CD4-positive, alpha-beta T cell treated with Interleukin-10 for 1 hour (primary cell): ENCODE results near the gene DYSF.
"Not testable (repeated sequence)": the region's sequence is repeated elsewhere in the genome, so short reads cannot be mapped to it uniquely, and the experiment has no call there.

Experiments used
- DNase-seq: peaks from one replicate; pipeline ENCODE4 v3.0.0-alpha.2; 2020

The DYSF gene

DNA sequence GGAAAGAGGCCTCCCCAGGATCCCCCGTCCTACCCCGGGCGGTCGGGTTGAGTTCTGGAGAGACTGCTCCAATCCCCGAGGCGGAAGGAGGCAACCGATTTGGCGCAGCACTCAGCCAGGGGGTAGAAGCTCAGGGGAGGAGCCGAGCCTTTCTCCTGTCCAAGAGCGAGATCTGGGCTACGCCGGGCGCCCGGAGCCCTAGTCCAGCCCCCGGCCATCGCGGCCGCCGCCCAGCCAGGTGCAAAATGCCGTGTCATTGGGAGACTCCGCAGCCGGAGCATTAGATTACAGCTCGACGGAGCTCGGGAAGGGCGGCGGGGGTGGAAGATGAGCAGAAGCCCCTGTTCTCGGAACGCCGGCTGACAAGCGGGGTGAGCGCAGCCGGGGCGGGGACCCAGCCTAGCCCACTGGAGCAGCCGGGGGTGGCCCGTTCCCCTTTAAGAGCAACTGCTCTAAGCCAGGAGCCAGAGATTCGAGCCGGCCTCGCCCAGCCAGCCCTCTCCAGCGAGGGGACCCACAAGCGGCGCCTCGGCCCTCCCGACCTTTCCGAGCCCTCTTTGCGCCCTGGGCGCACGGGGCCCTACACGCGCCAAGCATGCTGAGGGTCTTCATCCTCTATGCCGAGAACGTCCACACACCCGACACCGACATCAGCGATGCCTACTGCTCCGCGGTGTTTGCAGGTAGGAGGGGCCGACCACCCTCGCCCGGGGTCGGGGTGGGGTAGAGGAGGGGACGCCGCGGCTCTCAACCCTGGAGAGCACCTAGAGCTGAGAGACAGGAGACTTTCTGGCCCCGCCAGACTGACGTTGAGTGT is at the start of gene DYSF:
DYSF (plus strand) TSS at position 158 of the 817 bp plus-strand sequence.
- DNase-seq = no peak

DNA sequence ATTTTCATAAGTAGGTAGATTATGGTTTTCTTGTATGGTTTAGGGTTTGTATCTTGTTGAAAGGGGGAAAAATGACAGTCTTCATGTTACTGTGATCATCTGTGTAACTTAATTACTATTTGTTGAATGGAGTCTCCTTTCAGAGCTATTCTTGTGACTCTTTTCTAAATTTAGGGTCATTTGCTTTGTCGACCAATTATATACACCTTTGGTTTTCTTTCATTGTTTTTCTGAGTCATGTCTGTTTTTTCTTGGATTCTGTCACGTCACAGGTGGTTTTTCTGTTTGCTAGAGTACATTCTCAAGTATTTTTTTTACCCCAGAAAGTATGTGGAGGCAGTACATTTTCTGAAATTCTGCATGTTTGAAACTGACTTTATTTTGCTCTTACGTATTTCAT is 43.8 kb upstream of the DYSF start:
- DNase-seq = no peak

DNA sequence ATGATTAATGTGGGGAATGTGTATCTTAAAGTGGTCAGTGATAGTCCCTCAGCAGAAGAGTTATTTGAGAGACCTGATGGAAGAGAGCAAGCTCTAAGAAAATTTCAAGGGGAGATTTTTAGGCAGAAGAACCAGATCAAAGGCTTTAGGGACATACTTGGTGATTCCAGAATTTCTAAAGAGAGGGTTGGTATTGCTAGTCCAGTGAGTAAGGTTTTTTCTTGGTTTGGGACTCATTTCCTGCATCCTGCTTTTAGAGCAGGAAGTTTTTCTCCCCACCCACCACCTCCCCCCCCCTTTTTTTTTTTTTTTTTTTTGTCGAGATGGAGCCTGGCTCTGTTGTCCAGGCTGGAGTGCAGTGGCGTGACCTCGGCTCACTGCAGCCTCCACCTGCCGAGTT is 42.7 kb upstream of the DYSF start:
- no peak for DNase-seq

DNA sequence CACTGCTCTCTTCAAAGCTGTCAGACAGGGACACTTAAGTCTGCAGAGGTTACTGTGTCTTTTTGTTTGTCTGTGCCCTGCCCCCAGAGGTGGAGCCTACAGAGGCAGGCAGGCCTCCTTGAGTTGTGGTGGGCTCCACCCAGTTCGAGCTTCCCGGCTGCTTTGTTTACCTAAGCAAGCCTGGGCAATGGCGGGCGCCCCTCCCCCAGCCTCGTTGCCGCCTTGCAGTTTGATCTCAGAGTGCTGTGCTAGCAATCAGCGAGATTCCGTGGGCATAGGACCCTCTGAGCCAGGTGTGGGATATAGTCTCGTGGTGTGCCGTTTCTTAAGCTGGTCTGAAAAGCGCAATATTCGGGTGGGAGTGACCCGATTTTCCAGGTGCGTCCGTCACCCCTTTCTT is 36.5 kb upstream of the DYSF start:
- peak; percentile 60 for DNase-seq

DNA sequence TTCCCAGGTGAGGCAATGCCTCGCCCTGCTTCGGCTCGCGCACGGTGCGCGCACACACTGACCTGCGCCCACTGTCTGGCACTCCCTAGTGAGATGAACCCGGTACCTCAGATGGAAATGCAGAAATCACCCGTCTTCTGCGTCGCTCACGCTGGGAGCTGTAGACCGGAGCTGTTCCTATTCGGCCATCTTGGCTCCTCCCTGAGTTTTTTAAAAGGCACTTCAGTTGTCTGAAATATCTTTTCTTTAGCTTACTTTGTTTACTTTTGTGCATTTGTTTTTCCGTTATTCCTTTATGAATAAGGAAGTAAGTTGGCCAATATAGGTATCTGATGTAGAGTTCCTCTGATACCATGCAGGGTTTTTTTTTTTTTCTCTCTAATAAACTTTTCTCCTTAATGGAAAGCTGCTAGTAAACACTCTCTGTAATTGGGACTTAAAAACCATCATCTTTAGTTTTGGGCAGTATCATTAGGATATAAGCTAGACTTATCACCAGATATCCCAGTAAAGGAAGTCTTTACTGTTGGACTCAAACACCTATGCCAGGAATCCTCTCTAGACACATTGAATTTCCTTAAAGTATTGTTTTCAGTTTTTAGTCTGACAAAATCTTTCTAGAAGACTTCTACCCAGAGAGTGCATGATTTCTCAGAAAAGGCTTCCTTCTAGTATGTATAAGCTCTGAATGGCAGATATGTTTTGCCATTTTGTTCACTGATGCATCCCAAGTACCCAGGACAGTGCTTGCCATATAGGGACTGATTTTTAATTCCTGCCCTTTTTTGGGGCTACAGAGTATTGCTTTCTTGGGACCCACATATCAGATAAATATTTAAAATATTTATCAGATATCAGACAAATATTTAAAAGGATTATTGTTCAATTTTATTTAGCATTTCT is 35.8 kb upstream of the DYSF start:
- peak; percentile 13 for DNase-seq

DNA sequence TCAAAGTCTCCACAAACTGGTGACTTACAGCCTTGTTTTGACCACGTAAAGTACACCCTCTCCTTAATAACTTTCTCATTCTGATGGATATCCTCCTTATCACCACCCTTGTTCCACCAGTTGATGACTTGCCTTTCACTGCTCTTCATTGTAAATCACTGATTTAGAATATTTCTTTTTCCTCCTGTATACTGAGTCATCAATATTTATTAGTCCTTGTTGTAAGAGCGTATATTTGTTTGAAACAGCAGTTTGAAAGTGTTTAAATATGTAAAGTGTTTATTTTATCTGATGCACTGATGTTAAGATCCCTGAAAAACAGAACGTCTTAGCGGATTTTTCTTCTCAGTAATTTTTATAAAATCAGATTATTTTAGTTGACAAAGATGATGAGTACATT is 34.2 kb upstream of the DYSF start:
- DNase-seq = no peak

DNA sequence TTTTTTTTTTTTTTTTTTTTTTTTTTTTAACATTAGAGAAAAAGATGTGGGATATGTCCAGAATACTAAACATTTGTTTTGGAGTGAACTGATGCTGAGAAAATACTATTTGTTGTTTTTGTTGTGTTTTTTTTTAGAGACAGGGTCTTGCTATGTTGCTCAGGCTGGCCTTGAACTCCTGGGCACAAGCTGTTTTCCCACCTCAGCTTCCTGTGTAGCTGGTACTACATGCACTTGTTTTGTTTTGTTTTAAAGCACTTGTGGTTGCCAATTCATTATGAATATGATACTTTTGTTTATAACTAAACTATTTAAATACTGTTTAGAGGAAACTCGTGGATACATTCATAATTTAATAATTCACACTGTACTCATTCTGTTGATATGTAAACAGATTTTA is 33.4 kb upstream of the DYSF start:
- DNase-seq = no peak

DNA sequence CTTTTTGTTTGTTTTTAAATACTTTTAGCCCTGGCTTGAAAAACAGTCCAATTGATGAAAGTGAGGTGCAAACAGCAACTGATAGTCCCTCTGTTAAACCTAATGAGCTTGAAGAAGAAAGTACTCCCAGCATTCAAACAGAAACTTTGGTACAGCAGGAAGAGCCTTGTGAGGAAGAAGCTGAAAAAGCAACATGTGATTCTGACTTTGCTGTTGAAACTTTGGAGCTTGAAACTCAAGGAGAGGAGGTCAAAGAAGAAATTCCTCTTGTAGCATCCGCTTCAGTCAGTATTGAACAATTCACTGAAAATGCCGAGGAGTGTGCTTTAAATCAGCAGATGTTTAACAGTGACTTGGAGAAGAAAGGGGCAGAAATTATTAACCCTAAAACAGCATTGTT is 30.6 kb upstream of the DYSF start:
- no peak for DNase-seq

DNA sequence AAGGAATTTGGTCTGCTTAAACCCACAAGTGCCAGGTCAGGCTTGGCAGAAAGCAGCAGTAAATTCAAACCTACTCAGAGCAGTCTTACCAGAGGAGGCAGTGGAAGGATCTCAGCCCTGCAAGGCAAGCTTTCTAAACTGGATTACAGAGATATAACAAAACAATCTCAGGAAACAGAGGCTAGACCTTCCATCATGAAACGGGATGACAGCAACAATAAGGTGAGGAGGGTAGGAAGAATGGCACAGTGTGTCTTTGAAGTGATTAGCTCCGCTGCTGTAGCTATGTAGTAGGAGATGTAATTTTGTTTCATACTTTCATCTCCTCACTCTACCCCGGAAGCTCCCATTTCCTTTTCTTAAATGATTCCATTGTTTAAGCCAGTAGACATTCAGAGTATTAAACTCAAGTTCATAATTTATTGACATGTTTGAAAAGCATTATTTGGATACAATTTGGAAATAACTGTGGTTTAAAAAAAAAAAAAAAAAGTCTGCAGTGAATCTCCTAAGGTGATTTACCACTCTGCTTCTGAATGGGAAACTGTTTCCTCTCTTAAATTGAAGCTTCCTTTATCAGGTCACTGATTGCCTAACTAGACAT is 29.4 kb upstream of the DYSF start:
- no peak for DNase-seq

DNA sequence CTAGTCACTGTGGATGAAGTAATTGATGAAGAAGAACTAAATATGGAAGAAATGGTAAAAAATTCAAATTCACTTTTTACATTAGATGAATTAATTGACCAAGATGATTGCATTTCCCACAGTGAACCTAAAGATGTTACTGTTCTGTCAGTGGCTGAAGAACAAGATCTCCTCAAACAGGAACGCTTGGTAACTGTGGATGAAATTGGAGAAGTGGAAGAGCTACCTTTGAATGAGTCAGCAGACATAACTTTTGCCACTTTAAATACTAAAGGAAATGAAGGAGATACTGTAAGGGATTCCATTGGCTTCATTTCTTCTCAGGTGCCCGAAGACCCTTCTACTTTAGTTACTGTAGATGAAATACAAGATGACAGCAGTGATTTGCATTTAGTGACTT is 26.6 kb upstream of the DYSF start:
- no peak for DNase-seq

DNA sequence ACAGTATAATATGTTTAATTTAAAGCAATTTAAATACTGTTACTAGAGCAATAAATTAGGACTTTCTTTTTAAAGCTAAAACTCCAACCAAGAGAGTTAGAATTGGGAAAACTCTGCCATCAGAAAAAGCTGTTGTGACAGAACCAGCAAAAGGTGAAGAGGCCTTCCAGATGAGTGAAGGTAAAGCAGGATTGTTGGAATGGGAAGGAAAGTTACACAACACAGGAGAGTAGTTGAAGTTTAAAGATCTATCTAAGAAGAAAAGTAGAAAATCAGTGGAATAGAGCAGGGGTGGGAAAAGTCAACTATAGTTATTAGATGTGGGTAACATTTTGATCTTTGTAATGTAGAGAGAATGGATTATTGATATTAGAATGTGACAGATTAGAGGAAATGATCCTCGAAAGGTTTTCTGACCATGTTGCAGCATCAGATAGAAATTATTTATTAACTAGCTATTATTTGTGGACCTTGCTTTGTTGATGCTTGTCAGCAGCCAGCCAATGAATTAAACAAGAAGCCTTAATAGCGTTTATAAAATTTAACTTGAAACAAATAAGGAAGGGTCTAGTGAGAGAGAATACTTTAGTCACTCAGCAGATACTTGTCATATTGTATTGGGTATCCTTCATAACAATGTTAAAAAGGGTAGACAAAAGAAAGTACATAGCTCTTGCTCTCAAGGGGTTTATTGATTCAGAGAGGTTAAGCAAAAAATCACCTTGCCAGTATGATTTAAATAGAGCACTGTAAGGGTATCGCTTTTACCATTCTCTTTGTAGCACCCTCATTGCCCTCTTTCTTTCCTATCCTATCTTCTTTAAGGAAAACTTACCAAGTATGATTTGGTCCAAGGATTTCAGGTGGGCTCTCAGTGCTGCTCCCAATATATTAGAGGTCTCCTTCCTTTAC is 24.6 kb upstream of the DYSF start:
- no peak for DNase-seq

DNA sequence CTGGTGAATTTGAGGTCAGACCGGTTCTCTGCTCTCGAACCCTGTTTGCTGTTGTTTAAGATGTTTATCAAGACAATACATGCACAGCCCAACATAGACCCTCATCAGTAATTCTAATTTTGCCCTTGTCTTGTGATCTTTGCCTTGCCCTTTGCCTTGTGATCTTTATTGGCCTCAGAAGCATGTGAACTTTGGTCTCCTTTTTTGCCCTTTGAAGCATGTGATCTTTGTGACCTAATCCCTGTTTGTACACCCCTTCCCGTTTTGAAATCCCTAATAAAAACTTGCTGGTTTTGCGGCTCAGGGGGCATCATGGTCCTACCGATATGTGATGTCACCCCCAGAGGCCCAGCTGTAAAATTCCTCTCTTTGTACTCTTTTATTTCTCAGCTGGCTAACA is 8.2 kb upstream of the DYSF start:
- not testable (repeated sequence) for DNase-seq

DNA sequence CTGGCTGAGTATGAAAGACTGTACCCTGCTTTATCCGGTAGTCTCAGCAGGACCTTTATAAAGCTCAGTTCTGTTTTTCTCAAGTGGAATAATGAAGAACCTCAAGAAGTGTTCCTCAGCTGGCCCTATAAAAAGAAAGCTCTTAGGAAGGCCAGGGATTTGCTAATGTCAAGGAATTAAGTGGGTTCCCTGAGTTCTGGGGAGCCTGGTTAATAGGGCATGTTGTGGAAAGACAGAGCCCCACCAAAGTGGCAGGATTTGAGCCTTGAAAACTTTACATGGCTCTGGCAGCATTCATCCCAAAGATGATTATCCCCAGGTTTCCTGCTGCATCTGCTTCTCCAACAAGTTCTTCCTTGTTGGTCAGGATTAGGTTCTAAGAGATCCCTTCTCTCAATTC is 6.9 kb upstream of the DYSF start:
- no peak for DNase-seq

DNA sequence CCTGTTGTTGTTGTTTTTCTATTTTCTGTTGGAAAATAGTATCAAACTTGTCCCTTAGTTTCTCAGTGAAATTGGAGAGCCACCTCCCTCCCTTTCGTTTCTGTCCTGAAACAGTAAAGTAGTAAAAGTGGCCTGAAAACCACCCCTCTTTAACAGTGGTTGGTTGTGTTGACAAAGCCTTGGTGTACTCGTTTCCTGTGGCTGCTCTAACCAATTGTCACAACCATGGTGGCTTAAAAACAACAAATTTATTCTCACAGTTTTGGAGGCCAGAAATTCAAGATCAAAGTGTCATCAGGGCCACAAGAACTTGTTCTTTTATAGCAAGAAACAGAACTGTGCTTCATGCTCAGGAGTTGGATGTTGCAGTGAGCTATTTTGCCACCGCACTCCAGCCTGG is 4.0 kb upstream of the DYSF start:
- no peak for DNase-seq

DNA sequence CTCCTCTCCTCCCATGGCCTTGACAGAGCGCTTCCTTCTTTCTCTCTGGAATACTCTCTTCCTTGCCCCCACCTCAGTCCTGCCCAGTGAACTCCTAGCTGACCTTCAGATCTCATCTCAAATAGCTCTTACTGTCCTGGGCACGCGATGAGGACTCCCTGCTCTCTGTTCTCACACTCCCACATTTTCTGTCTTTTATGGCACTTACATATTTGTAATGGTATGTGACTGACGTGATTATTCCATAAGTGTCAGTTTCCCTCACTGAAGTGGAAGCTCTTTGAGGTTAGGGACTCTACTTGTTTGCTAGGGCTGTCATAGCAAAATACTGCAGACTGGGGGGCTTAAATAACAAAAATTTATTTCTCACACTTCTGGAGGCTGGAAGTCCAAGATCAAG is 1.7 kb upstream of the DYSF start:
- no peak for DNase-seq

DNA sequence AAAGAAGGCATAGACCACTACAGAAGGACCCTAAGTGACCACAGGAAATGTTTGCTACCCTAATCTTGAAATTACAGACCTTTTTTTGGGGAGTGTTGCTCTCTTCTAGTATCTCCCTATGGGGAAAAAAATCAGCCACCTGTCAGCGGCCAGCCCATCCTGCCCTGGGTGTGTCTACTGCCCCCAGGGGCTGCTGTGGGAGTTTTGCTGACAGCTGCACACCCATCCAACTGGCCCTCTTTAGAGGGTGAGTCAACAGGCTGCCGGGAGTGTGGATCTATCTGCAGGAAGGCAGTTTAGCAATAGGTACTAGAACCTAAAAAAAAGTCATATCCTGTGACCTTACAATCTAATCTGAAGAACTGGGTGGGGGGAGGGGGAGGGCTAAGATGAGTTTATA is 796 bp upstream of the DYSF start:
- no peak for DNase-seq

DNA sequence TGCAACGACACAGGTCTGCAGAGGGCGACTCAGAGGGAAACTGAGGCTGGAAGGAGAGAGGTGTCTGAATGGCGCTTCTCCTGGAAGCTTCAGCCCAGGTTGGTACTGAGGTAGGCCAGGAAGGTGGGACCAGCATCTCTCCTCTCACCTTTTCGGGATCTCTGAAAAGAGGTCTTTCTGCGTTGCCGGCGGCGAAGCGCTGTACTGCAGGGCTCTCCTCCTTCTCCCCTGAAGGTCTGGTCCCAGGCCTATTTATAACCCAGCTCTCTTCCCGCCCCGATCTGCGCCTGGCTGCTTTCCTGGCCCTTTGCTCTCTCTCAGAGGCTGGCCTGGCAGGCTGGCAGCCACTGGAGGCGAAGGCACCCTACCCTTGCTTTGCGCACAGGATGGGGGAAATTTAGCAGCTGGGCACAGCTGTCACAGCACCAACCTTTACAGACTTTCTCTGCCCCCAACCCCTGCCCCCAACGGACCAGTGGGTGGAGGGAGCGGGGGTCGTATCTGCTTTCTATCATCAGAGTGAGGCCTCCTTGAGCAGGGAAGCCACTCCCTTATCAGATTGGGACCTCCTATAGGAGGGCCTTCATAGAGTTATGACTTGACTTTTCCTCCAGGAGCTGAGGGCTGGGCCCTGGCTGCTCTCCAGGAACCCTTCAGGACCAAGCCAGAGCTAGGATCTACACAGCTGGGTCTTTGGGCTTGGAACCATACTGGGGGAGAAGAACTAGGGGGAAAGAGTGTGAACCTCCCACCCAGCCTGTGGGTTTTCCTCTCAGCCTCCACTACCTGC is 1.1 kb downstream of the DYSF start:
- no peak for DNase-seq

DNA sequence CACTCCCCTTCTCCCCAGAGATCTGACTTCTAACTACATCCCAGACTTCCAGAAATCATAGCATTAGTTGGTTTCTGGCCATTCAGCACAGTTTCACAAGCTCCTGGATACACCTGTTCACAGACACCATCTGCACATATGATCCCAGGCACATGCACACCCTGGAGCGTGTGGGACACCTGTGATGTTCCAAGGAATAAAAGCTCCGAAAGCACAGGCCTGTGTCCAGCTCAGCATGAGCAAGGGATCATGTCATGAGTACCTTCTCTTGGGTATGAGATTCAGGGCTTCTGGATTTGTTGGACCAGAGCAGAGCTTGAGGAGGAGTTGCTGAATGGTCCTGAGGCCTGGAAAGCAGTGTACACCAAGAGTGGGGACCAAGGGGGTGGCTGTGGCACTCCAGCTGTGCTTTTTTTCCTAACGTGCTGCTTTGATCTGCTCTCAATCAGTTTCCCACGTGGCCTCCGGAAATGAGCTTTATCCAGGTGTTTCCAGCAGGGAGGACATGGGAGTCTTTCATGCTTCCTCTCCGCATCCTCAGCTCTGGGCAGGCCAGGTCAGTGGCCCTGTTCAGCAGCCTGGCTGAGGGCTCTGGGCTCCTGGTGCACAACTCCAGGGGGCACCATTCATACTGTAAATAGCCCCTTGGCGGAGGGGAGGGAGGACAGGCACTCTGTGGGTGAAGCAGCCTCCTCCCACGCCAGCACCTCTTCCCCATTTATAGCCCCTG is 1.8 kb downstream of the DYSF start:
- DNase-seq = no peak

DNA sequence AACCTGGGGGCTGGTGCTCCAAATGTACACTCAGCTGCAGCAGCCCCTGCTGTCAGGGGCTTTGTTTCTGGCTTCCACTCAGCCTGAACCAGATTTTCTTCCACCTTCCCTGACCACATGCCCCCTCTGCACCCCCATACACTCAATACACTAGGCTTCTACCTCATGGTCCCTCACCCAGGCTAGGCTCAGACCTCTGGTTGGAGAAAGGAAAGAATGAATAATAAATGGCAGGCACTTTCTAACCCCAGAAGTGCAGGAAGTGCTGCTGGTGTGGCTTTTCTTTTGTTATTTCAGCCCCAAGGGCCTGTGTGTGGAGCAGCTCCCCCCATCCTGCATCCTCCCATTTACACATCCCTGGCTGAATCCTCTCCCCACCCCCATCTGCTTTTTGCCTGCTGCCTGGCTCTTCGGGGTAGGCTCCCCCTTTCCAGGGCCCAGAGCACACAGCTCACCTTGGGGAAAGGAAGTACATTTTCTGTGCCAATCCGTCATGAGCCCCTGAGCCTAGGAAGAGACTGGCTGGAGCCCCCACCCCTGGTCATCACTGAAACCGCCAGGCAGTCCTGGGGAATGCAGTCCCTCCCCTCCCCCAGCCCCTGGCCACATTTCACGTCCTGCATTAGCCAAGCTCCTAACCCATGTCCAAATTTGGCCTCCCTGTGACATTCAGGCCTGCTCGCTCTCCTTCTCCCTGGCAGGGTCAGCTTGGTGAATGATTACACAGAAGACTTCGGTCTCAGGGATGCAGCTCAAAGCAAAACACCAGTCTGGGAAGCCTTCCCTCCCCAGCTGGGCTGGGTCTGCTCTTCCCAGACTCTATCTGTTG is 2.6 kb downstream of the DYSF start:
- no peak for DNase-seq

DNA sequence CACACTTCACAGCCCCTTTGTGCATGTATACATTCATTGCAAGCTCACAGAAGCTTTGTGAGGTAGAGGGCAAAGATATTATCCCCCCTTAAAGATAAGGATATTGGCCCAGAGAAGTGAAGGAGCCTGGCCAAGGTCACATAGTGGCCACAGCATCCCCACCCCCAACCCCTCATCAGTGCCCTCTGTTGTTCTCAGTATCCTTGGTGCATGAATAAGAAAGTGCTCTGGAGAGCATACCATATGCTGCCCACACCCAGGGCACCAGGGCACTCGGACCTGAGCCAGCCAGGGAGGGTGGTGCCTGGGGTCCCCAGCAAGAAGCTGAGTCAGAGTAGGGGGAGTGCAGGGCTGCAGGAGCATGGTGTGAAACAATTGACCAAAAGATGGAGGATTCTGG is 3.3 kb downstream of the DYSF start:
- DNase-seq = no peak
